Esophagus squamous epithelium (tissue), 4 donors: ENCODE results near the gene SPATA1.

Experiments used
- CTCF ChIP-seq, 6 experiments: fragments of 450-650 bp in 4 of 6; fragments of 200-600 bp in 2 of 6; sonication (generic) in 2 of 6; IDR thresholded peaks; one replicate each; pipeline ENCODE4 v1.5.1; 2016 to 2019; ENCODE audit warnings: antibody characterized with exemption in 6 of 6, mild to moderate bottlenecking in 4 of 6, moderate library complexity in 4 of 6
- POLR2A ChIP-seq, 4 donors: fragments of 450-650 bp; IDR thresholded peaks; one replicate each; pipeline ENCODE4 v1.6.1; 2017; ENCODE audit warnings: antibody characterized with exemption in 4 of 4, mild to moderate bottlenecking in 4 of 4, moderate library complexity in 3 of 4

GRCh38 chr1:84524590-84524989 lies 18.4 kb downstream of the SPATA1 start:
- TF ChIP-seq CTCF (IDR thresholded peaks at IDR 0.05) = no peak
- TF ChIP-seq POLR2A (IDR thresholded peaks at IDR 0.05) = no peak
